T-helper 1 cell treated with Interleukin-12 subunit alpha and Interleukin-12 subunit beta and Interleukin-4 antibody, amounts not matched to agents 30 ng/mL and 1 ng/mL, for 36 hours (primary cell): ENCODE results near the gene CEMP1. TPM values are rescaled to one million over a fixed set of nuclear protein-coding genes. Genes with fewer than 3 reads are reported as not detected.

ENCODE experiments used
- intact Hi-C: fragments of 100-400 bp; cut with micrococcal nuclease; formaldehyde crosslinking; loops from one replicate; pipeline ENCODE4 v1.15.1; 2024
- total RNA-seq: library from RNA; stranded (reverse); gene quantifications from 2 replicates; pipeline ENCODE4 v1.2.3, GENCODE V29; 2022

The CEMP1 gene
- total RNA-seq, 1 donor from 2014 or later = 0.66 TPM

DNA sequence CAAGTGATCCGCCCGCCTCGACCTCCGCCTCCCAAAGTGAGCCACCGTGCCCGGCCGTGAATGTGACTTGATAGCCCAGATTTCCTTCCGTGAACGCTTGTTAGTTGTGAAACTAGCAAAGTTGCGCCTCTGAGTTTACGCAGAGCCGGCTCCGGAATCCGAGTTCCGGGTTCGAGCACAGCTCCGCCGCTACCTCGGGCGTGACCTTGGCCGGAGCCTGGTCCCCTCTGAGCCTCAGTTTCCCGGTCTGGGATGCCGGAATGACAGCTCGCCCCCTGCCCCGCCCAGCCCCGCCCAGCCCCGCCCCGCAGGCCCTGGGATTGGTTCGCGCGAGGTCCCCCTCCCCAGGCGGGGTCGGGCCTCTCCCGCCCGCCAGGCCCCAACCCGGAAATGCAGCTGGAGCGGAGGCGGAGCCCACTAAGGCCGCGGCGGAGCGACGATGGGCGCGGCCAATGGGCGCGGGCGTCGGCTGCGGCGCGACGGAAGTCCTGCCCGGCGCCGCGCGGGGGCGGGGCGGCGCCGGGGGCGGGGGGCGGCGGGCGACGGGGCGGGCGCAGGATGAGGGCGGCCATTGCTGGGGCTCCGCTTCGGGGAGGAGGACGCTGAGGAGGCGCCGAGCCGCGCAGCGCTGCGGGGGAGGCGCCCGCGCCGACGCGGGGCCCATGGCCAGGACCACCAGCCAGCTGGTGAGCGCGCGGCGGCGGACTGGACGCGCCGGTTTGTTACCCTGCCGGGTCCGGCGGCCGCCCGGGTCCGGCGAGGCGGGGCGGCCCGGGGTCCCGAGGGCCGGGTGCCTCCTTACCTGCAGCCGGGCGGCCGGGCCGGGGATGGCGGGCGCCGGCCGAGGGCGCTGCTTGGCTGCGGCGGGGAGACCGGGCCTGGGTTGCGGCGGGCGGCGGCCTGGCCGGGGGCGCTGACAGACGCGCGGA, 6.5 kb upstream of the CEMP1 start, which contains the start of gene PDPK1:
PDPK1 (plus strand) TSS at position 571 of the 929 bp plus-strand sequence; CDS start at position 663, 92 bp downstream.
- intact Hi-C loops = loop anchor here (1.0 to 10.0 kb wide), 7 partner anchors 24 to 925 kb away; partner anchors contain the start of genes ATP6V0C, CRAMP1, IFT140 and KCTD5

- intact Hi-C loops = loop anchor here (5.0 to 10.0 kb wide), 2 partner anchors 541 to 923 kb away; partner anchors contain the start of genes CRAMP1 and IFT140
Observed at GRCh38 chr16:2535625-2536013, 4.4 kb upstream of the CEMP1 start.

GRCh38 chr16:2534335-2534734, 3.1 kb upstream of the CEMP1 start:
- intact Hi-C loops = loop anchor here (5.0 to 10.0 kb wide), 3 partner anchors 312 to 540 kb away; partner anchors contain the start of genes E4F1, NTHL1 and TSC2

GRCh38 chr16:2533912-2534311, 2.7 kb upstream of the CEMP1 start:
- intact Hi-C loops = loop anchor here (2.0 to 10.0 kb wide), 5 partner anchors 73 to 539 kb away; partner anchors contain the start of genes E4F1, NTHL1, SRRM2 and TEDC2

DNA sequence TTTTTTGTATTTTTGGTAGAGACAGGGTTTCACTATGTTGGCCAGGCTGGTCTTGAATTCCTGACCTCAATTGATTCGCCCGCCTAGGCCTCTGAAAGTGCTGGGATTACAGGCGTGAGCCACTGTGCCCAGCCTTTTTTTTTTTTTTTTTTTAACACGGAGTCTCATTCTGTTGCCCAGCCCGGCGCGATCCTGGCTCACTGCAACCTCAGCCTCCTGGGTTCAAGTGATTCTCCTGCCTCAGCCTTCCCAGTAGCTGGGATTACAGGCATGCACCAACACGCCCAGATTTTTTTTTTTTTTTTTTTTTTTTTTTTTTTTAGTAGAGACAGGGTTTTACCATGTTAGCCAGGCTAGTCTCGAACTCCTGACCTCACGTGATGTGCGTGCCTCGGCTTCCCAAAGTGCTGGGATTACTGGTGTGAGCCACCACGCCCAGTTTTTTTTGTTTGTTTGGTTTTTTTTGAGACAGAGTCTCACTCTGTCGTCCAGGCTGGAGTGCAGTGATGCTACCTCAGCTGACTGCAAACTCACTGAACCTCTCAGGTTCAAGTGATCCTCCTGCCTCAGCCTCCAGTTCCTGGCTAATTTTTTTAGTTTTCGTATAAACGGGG, 2.0 kb upstream of the CEMP1 start:
- intact Hi-C loops = loop anchor here (2.0 to 10.0 kb wide), 5 partner anchors 72 to 538 kb away; partner anchors contain the start of genes E4F1, NTHL1, SRRM2 and TEDC2

DNA sequence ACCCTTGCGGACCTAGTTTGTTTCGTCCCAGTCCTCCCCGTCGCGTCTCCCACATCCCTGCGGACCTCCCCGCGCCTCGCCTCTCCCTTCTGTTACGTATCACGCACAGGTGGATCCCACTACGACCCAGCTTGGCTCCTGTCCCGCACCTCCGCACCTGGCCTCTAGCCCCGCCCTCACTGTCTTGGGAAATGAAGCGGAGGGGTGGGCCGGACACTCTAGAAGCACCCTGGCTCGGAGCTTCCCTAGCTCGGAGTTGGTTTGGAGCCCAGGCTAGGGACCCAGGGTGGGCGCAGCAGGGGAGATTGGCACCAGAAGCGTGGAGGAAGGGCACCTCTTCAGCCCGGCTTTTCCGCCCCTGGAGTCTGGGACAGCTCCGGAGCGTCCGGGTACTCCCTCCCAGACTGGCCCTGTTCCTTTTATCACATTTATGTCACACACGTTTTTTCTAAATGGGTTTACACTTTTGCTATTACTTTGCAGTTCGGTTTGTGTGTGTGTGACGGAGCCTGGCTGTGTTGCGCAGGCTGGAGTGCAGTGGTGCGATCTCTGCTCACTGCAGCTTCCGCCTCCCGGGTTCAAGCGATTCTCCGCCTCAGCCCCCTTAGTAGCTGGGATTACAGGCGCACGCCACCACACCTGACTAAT, 1.4 kb upstream of the CEMP1 start:
- intact Hi-C loops = loop anchor here (1.0 to 10.0 kb wide), 9 partner anchors 12 to 538 kb away; partner anchors contain the start of genes AMDHD2, ATP6V0C, CCNF and E4F1

- intact Hi-C loops = loop anchor here (1.0 to 10.0 kb wide), 9 partner anchors 12 to 537 kb away; partner anchors contain the start of genes AMDHD2, ATP6V0C, CCNF and E4F1
Observed at GRCh38 chr16:2531696-2532493, 687 bp upstream of the CEMP1 start.

- intact Hi-C loops = loop anchor here (5.0 to 10.0 kb wide), 3 partner anchors 308 to 536 kb away; partner anchors contain the start of genes E4F1, NTHL1 and TSC2
Observed at GRCh38 chr16:2530629-2531318, 434 bp downstream of the CEMP1 start.

DNA sequence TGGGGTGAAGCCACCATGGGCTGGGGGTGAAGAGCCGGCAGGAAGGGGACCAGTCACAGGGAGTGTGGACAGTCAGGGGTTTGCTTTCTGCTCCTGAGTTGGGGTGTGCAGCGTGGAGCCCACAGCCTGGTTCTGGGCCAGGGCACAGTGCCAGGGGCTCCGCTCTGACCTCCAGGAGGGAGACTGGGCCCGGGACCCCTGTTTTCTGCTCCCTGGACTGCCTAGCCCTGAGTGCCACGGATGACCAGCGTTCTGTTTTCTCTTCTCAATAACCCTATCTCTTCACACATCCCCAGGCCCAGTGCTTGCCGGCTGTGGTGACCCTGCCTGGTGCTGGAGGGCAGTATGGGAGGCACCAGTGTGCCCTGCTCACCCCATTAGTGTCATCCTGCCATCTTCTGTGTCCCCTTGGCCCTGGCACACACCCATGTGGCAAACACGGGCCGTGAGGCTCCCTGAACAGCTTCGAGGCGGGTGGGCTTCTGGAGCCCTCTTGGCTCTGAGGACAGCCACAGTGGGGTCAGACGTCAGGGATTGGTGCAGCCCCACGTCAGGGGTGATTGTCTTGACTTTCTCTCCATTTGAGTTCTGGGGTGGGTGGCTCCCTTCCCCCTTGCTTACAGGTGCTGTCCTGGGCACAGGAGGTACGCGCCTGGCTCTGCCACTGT, 1.1 kb downstream of the CEMP1 start:
- intact Hi-C loops = loop anchor here (5.0 to 10.0 kb wide), 3 partner anchors 308 to 535 kb away; partner anchors contain the start of genes E4F1, NTHL1 and TSC2

DNA sequence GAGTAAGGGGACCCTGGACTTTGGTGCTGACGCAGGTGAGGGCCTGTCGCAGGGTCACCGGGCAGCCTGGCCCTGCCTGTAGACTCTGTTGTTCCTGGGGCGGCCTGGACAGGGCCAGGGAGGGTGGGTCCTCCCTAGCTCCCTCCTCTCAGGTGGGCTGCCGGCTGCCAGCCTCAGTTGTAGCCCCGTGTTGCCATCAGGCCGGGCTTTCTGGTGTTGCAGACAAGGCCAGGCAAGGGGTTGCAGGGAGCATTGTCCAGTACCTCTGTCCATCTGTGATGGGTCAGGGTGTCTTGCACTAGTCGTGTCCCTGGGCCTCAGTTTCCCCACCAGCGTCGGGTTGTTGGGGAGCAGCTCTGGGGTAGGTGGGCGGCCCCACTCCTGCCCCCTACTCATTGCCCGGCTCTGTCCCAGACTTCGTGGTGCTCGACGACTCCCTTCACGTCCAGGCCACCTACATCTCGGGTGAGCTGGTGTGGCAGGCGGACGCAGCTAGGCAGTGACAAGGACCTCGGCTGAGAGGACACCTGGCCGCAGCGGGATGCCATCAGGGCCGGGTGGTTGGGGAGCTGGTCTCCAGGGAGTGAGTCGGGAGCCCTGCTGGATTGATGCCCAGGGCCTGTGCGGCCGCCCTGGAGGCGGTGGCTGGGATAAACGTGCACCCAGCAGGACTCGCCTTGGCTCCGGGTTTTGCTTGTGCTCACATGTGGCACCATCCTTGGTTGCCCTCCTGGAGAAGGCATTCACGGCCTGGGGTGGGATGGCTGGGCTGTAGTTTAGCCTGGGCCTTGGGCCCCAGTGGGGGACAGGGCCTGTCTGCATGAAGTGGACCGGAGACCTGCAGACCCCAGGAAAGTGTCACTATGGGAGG, 1.9 kb downstream of the CEMP1 start:
- intact Hi-C loops = no loop called here

- intact Hi-C loops = no loop called here
Observed at GRCh38 chr16:2528161-2529060, 2.8 kb downstream of the CEMP1 start.

DNA sequence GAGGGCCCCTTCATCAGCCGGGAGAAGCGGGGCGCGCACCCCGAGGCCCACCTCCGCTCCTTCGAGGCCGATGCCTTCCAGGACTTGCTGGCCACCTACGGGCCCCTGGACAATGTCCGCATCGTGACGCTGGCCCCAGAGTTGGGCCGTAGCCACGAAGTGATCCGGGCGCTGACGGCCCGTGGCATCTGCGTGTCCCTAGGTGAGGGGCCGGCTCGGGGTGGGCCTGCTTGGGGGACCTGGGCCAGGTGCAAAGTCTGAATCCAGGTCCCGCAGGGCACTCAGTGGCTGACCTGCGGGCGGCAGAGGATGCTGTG, 3.5 kb downstream of the CEMP1 start:
- intact Hi-C loops = no loop called here

- intact Hi-C loops = no loop called here
Observed at GRCh38 chr16:2527071-2527783, 4.0 kb downstream of the CEMP1 start.

DNA sequence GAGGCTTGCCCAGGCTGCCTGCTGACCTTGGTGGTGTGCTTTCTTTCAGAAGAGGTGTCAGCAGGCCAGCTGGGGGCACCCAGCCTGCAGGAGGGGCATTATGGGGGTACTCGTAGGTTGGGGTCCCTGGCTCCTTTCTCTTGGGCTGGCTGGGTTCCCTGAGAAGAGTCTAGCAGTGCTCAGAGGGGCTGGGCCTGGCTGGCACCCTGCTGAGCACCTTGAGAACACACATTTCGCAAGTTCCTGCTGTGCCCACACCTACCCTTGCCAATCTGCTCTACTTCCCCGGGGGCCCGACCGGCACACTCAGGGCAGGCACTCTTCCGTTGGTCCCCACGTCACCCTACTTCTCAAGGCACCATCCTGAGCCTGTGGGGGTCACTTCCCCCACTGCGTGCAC, 5.1 kb downstream of the CEMP1 start:
- intact Hi-C loops = no loop called here

DNA sequence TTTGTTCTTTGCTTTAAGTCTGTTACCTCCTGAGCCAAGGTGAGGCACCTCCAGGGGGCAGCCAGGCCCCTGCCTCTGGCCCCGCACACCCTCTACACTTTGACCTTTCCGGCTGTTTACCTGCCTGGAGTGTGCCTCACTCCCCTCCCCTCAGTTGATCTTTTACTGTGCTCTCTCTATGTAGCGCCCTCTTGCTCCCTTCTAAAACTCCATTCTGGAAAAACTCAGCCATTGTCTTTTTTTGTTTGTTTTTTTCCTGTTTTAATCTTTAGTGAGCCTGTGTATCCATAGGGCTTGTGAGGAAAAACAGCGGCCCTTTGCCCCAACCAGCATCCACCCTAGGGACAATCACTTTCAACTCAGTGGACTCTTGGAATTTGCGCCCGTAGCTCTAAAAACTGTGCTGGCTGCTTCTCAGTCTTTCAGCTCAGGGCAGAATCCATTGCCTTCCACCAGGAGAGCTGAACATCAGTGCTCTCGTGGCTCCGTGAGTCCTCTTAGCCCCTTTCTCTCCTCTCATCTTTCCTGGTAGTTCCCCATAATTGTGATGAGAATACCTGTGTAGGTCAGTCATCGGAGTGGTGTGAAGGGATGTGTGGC, 6.8 kb downstream of the CEMP1 start:
- intact Hi-C loops = no loop called here

DNA sequence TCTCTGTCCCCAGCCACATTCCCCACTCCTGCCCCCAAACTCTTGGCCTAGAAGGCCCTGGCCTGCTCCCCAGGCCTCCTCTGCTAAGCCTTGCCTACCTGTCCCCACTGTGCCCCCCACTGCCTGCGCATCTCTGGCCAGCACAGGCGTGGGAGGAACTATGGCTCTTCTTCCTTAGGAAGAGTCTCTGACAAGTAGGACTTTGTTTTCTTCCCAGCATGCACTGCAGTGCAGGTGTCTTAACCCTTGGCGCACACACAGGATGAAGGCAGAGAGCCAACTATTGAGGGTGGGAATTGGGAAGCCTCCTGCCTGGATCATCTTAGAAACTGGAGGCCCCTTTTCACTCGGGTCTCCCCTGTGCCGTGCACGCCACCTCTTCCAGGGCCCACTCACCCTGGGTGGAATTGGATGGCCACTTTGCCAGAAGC, 7.4 kb downstream of the CEMP1 start:
- intact Hi-C loops = no loop called here
